OCI-LY1 (cell line): ENCODE measurements around the gene PSMC4.
A peak's percentile ranks its signal among the peaks of the same experiment; 100 is the strongest.

ENCODE experiments used
- H2AFZ ChIP-seq: fragments of 200-600 bp; sonication (generic), shearing (Covaris generic); 2 replicates; pipeline ENCODE4 v1.6.0; 2014; ENCODE audit warnings: antibody characterized with exemption, mild to moderate bottlenecking, low read length
- H3F3A ChIP-seq: fragments of 200-600 bp; sonication (generic), shearing (Covaris generic); 2 replicates; pipeline ENCODE4 v1.6.0; 2014; ENCODE audit warnings: mild to moderate bottlenecking, antibody characterized with exemption, low read length, moderate library complexity; ENCODE audit not compliant: insufficient read depth
- H3K27ac ChIP-seq: fragments of 200-600 bp; sonication (generic); 2 replicates; pipeline ENCODE4 v1.5.1; 2014; ENCODE audit warnings: low read length, mixed run types, mild to moderate bottlenecking, low read depth; ENCODE audit not compliant: poor library complexity, severe bottlenecking
- H3K27me3 ChIP-seq: fragments of 200-600 bp; sonication (generic); 2 replicates; pipeline ENCODE4 v1.6.0; 2014; ENCODE audit warnings: antibody characterized with exemption, mild to moderate bottlenecking, low read length, moderate library complexity; ENCODE audit not compliant: insufficient read depth
- H3K36me3 ChIP-seq: fragments of 200-600 bp; sonication (generic); 2 replicates; pipeline ENCODE4 v1.6.1; 2014; ENCODE audit warnings: mild to moderate bottlenecking, antibody characterized with exemption, low read length, moderate library complexity, mixed read lengths; ENCODE audit not compliant: insufficient read depth
- H3K4me1 ChIP-seq: fragments of 200-600 bp; sonication (generic); 2 replicates; pipeline ENCODE4 v1.5.1; 2014; ENCODE audit warnings: mild to moderate bottlenecking, low read length, moderate library complexity; ENCODE audit not compliant: insufficient read depth, severe bottlenecking
- H3K4me2 ChIP-seq: fragments of 200-600 bp; sonication (generic), shearing (Covaris generic); 2 replicates; pipeline ENCODE4 v1.6.1; 2014; ENCODE audit warnings: low read length
- H3K4me3 ChIP-seq: fragments of 200-600 bp; sonication (generic); 2 replicates; pipeline ENCODE4 v1.5.1; 2014; ENCODE audit warnings: low read length, low read depth, mild to moderate bottlenecking, mixed read lengths; ENCODE audit not compliant: poor library complexity, severe bottlenecking
- H3K79me2 ChIP-seq: fragments of 200-600 bp; shearing (Covaris generic); 2 replicates; pipeline ENCODE4 v1.6.1; 2016; ENCODE audit warnings: mixed run types, low read length, mixed read lengths; ENCODE audit not compliant: insufficient read depth
- H3K9ac ChIP-seq: fragments of 200-600 bp; sonication (generic), shearing (Covaris generic); 2 replicates; pipeline ENCODE4 v1.6.1; 2014; ENCODE audit warnings: mild to moderate bottlenecking, low read length, mixed read lengths
- H3K9me2 ChIP-seq: fragments of 200-600 bp; sonication (generic), shearing (Covaris generic); 2 replicates; pipeline ENCODE4 v1.6.1; 2014; ENCODE audit warnings: low read depth, mild to moderate bottlenecking, low read length, mixed read lengths
- H3K9me3 ChIP-seq: fragments of 200-600 bp; shearing (Covaris generic); 2 replicates; pipeline ENCODE4 v1.6.1; 2014; ENCODE audit warnings: low read length, mixed read lengths
- H4K20me1 ChIP-seq: fragments of 200-600 bp; sonication (generic), shearing (Covaris generic); 2 replicates; pipeline ENCODE4 v1.6.0; 2016; ENCODE audit warnings: mild to moderate bottlenecking, low read length; ENCODE audit not compliant: insufficient read depth
- CTCF ChIP-seq: fragments of 200-600 bp; sonication (generic), shearing (Covaris generic); IDR thresholded peaks from 2 replicates; pipeline ENCODE4 v1.5.1; 2017; ENCODE audit warnings: mild to moderate bottlenecking, antibody characterized with exemption, low read length, moderate library complexity, mixed read lengths
- EZH2 ChIP-seq: fragments of 200-600 bp; sonication (generic), shearing (Covaris generic); IDR thresholded peaks from 2 replicates; pipeline ENCODE4 v1.8.0; 2017; ENCODE audit warnings: borderline replicate concordance, mixed run types, mild to moderate bottlenecking, antibody characterized with exemption, low read length, moderate library complexity, mixed read lengths

Gene PSMC4

GRCh38 chr19:39934584-39935363 is 36.2 kb upstream of the PSMC4 start, which contains the start of gene FCGBP:
Gene FCGBP, minus strand, starts transcription at chr19:39934634.
- H3K9me3 ChIP-seq: peaks cover 7% of the 10 kb centered on the region; the same call in 1 of the 2 replicates
- no peaks in the 10 kb centered on the region for H3K79me2 ChIP-seq
- H3K4me2 ChIP-seq: no peak within 1 kb of the TSS
- no peaks in the 10 kb centered on the region for H3K9me2 ChIP-seq
- 0 out of 2 replicates have a peak, but pooled peaks cover 7% of the 10 kb centered on the region for H3F3A ChIP-seq
- no peaks in the 10 kb centered on the region for H3K27me3 ChIP-seq
- TF ChIP-seq EZH2 (no peak), CTCF (no peak)
- H2AFZ ChIP-seq: no peak within 1 kb of the TSS
- H4K20me1 ChIP-seq: no peaks in the 10 kb centered on the region
- peaks cover 6% of the 10 kb centered on the region for H3K4me1 ChIP-seq
- no peak within 1 kb of the TSS for H3K4me3 ChIP-seq
- H3K9ac ChIP-seq: no peak within 1 kb of the TSS
- H3K27ac ChIP-seq: no peak within 1 kb of the TSS
- H3K36me3 ChIP-seq: peaks cover 13% of the 10 kb centered on the region

GRCh38 chr19:39935364-39935661 is 35.7 kb upstream of the PSMC4 start:
- Histone ChIP-seq H2AFZ (no peak overlapping the region), H3K4me2 (no peak overlapping the region), H3K27me3 (no peaks in the 10 kb centered on the region), H3K79me2 (no peaks in the 10 kb centered on the region), H4K20me1 (no peaks in the 10 kb centered on the region), H3K36me3 (peaks cover 13% of the 10 kb centered on the region), H3K4me3 (no peak overlapping the region), H3K9ac (no peak overlapping the region), H3K4me1 (peaks cover 6% of the 10 kb centered on the region), H3K27ac (no peak overlapping the region), H3K9me3 (peaks cover 7% of the 10 kb centered on the region), H3F3A (0 out of 2 replicates have a peak, but pooled peaks cover 7% of the 10 kb centered on the region), H3K9me2 (no peaks in the 10 kb centered on the region)
- TF ChIP-seq EZH2 (no peak), CTCF (no peak)

GRCh38 chr19:39936020-39936419 is 34.9 kb upstream of the PSMC4 start:
- Histone ChIP-seq H4K20me1 (no peaks in the 10 kb centered on the region), H2AFZ (no peak overlapping the region), H3K4me1 (peaks cover 9% of the 10 kb centered on the region), H3K9me3 (peaks cover 12% of the 10 kb centered on the region), H3K27ac (peak overlapping the region; percentile 18), H3K27me3 (no peaks in the 10 kb centered on the region), H3K36me3 (peaks cover 15% of the 10 kb centered on the region), H3K9me2 (no peaks in the 10 kb centered on the region), H3K9ac (no peak overlapping the region), H3K4me3 (no peak overlapping the region), H3F3A (0 out of 2 replicates have a peak, but pooled peaks cover 7% of the 10 kb centered on the region), H3K4me2 (no peak overlapping the region), H3K79me2 (no peaks in the 10 kb centered on the region)
- TF ChIP-seq CTCF (no peak), EZH2 (no peak)
